Cardiac fibroblast (primary cell): Measurements from ENCODE around the gene FGF21.

Experiments used
- DNase-seq, 2 donors: peaks; one replicate each; pipeline versions ENCODE4 v3.0.0 to v3.0.0-alpha.2; 2010; ENCODE audit warnings: low read depth in 2 of 2
- H3K4me3 ChIP-seq, 2 donors: replicated peaks in 1 of 2; 1 replicate in 1 of 2; 2 replicates in 1 of 2; pipeline ENCODE4 v1.5.1; 2011; ENCODE audit warnings: low read depth in 2 of 2, low read length in 2 of 2, mild to moderate bottlenecking in 2 of 2, moderate library complexity in 1 of 2
- CTCF ChIP-seq: IDR thresholded peaks from one replicate; pipeline ENCODE4 v1.5.1; 2011; ENCODE audit warnings: low read depth, mild to moderate bottlenecking, low read length, inconsistent platforms

FGF21 gene

GRCh38 chr19:48795685-48796070 is 40.4 kb downstream of the FGF21 start:
- no peak for DNase-seq
- H3K4me3 ChIP-seq = no peak overlapping the region
- TF ChIP-seq CTCF = no peak

GRCh38 chr19:48796298-48797083 is 41.2 kb downstream of the FGF21 start:
- TF ChIP-seq CTCF = no peak
- DNase-seq = no peak
- no peak overlapping the region for H3K4me3 ChIP-seq

GRCh38 chr19:48797103-48797502 is 41.8 kb downstream of the FGF21 start:
- DNase-seq = no peak
- no peak for TF ChIP-seq CTCF
- no peak overlapping the region for H3K4me3 ChIP-seq

DNA sequence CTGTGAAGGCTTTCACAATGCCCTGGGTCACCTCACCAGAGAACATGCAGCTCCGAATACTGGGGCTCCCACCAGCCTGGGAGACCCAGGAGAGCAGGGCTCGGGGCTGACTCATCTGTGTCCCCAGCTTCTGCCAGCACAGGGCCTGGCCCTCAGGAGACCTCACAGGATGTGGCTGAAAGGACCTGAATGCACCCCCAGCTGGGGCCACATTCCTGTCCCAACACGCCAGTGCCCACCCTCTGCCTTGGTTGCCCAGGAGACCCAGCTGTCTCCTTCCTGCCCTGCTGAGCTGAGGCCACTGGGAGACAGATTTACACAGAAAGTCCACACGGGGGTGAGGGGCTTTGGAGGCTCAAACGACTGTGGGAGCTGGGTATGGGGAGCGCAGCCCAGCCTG is 43.6 kb downstream of the FGF21 start:
- no peak overlapping the region for H3K4me3 ChIP-seq
- TF ChIP-seq CTCF = no peak
- peak in 1 of 2 donors; percentile 35 for DNase-seq

DNA sequence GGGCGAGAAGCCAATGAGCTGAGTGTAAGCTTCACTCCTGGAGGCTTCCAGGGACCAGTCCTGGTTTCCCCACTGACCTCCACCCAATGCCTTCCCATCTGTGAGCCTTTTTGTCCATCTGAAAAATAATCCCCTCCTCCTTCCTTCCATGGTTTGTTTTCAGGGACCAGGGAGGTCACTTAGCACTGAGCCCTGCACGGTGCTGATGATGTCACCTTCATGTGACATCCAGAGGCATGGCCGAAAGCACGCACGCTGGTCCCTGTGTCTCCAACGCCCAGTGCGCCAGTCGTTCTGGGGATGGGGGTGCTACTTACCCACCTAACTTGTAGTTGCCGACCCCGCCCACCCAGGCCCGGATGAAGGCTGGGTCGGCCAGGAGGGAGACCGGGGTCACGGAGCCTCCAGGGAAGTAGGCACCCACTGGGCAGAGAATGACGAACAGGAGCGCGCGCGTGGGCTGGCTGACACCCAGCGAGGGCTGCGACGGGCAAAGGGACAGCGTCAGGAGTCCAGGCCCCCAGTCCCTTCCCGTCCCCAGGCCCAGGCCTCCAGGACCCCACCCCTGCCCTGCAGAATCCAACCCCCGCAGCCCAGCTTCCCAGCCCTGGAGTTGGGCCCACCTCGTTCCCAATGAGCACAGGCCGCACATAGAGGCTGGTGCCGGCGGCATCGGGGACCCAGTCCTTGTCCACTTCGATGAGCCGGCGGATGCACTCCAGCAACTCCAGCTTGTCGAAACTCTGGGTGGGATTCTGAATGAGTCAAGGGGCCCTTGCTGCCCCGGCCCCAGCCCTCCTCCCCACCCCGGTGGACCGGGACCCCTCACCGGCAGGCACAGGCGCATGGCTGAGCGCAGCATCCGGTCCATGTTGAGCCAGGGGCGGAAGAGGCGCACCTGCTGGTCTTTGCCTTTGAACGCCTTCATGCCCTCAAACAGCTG is 44.3 kb downstream of the FGF21 start:
- no peak overlapping the region for H3K4me3 ChIP-seq
- no peak for TF ChIP-seq CTCF
- DNase-seq = no peak

DNA sequence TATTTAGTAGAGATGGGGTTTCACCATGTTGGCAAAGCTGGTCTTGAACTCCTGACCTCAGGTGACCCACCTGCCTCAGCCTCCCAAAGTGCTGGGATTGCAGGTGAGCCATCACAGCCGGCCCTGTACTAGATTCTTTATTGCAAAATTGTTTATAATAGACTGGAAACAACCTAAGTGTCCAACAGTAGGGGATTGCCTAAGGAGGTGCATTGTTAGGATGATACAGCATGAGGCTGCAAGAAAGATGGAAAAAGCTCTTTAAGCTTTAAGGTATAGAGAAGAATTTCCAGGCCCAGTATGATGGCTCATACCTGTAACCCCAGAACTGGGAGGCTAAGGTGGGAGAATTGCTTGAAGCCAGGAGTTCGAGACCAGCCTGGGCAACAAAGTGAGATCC is 47.3 kb downstream of the FGF21 start:
- DNase-seq = no peak
- H3K4me3 ChIP-seq = no peak overlapping the region
- no peak for TF ChIP-seq CTCF
